Ascending aorta (tissue), 2 donors: ENCODE results near the gene FOXF1. TPM values are rescaled to one million over a fixed set of nuclear protein-coding genes. Genes with fewer than 3 reads are reported as not detected.

ENCODE experiments used
- DNase-seq, 2 donors: peaks; one replicate each; pipeline ENCODE4 v3.0.0-alpha.2; 2019; ENCODE audit warnings: low spot score in 2 of 2
- H3K27ac ChIP-seq, 2 donors: fragments of 200-600 bp; sonication (generic); one replicate each; pipeline ENCODE4 v1.5.1; 2016 to 2017; ENCODE audit warnings: mild to moderate bottlenecking in 1 of 2
- H3K27me3 ChIP-seq: fragments of 200-600 bp; sonication (generic); one replicate; pipeline ENCODE4 v1.5.1; 2017
- H3K36me3 ChIP-seq, 2 donors: fragments of 200-600 bp; sonication (generic); one replicate each; pipeline ENCODE4 v1.5.1; 2016
- H3K4me1 ChIP-seq, 2 donors: fragments of 200-600 bp; sonication (generic); one replicate each; pipeline ENCODE4 v1.5.1; 2016 to 2017; ENCODE audit warnings: mild to moderate bottlenecking in 1 of 2
- H3K4me3 ChIP-seq, 2 donors: fragments of 200-600 bp; sonication (generic); one replicate each; pipeline ENCODE4 v1.5.1; 2016 to 2017; ENCODE audit warnings: mild to moderate bottlenecking in 1 of 2
- H3K9me3 ChIP-seq, 2 donors: fragments of 200-600 bp; sonication (generic); one replicate each; pipeline ENCODE4 v1.5.1; 2016
- CTCF ChIP-seq, 3 experiments: fragments of 200-600 bp in 2 of 3; fragments of 450-650 bp in 1 of 3; sonication (generic) in 2 of 3; IDR thresholded peaks; one replicate each; pipeline ENCODE4 v1.5.1; 2016 to 2019; ENCODE audit warnings: antibody characterized with exemption in 3 of 3, mild to moderate bottlenecking in 1 of 3, moderate library complexity in 1 of 3
- intact Hi-C: fragments of 100-400 bp; cut with DNase I; formaldehyde crosslinking; loops from one replicate; pipeline ENCODE4 v1.15.1; 2023
- total RNA-seq: library from RNA; depleted of rRNA; stranded (reverse); fragments of >200 nt; gene quantifications from one replicate; pipeline ENCODE4 v1.1.0, GENCODE V29; 2016

The FOXF1 gene
- total RNA-seq, 1 donor from 2014 or later = 3.2 TPM

DNA sequence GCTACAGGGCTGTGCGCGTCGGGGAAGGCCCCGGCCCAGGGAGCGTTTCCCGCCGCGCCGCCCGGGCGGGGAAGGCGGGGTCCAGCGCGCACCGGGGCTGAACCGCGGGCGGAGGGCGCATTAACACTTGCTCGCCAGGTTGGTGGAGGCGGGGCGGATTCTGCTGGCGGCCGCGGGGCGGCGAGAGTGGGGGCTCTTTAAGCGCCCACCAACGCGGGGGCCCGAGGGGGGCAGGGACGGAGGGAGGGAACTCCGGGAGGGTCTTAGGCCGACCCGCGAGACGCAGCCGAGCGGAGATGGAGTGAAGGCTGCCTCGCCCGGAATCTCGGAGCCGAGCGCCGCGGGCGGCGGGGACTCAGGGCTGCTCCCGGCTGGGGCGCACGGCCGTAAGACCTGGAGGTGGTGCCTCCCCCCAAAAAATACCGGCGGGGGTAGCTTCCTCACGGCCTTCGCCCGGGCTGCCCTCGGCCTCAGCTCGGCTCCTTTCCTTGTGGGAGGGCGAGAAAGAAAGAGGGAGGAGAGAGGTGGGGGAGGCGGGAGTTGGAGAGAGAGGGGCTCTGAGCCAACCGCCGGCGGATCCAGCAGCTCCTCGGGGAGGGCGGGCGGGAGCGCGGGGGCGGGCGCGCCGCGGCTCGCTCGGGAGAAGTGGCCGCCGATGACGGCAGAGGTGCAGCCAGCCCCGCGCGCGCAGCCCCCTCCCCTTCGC is 415 bp upstream of the FOXF1 start:
- no peaks in the 10 kb centered on the region for H3K9me3 ChIP-seq
- peaks cover 5 to 38% of the 10 kb centered on the region in 2 donors for H3K4me1 ChIP-seq
- intact Hi-C loops = loop anchor here (2.0 kb wide), 1 partner anchor 167 kb away; no protein-coding TSS in a partner anchor
- DNase-seq = no peak
- H3K27ac ChIP-seq = peak overlapping the region; percentile 48 to 50
- no peaks in the 10 kb centered on the region for H3K36me3 ChIP-seq
- H3K27me3 ChIP-seq = peaks cover 45% of the 10 kb centered on the region
- no peak for TF ChIP-seq CTCF (IDR thresholded peaks at IDR 0.05)
- H3K4me3 ChIP-seq = peak overlapping the region; percentile 51 to 78

GRCh38 chr16:86511317-86512161 is 1.2 kb downstream of the FOXF1 start:
- intact Hi-C loops = loop anchor here (2.0 kb wide), 1 partner anchor 169 kb away; no protein-coding TSS in a partner anchor

GRCh38 chr16:86512301-86512859 is 2.1 kb downstream of the FOXF1 start:
- DNase-seq = no peak
- H3K9me3 ChIP-seq = no peaks in the 10 kb centered on the region
- H3K4me3 ChIP-seq = no peak overlapping the region
- H3K27ac ChIP-seq = no peak overlapping the region
- H3K36me3 ChIP-seq = no peaks in the 10 kb centered on the region
- H3K4me1 ChIP-seq = peaks cover 5 to 34% of the 10 kb centered on the region in 2 donors
- no peak for TF ChIP-seq CTCF (IDR thresholded peaks at IDR 0.05)
- peaks cover 36% of the 10 kb centered on the region for H3K27me3 ChIP-seq
- intact Hi-C loops = no loop called here

More at GRCh38 chr16:86511317-86512161, 1.2 kb downstream of the FOXF1 start:
- peak overlapping the region; percentile 51 to 78 for H3K4me3 ChIP-seq
- no peaks in the 10 kb centered on the region for H3K36me3 ChIP-seq
- peaks cover 5 to 34% of the 10 kb centered on the region in 2 donors for H3K4me1 ChIP-seq
- no peak overlapping the region for H3K27ac ChIP-seq
- peaks cover 44% of the 10 kb centered on the region for H3K27me3 ChIP-seq
- TF ChIP-seq CTCF (IDR thresholded peaks at IDR 0.05) = no peak
- H3K9me3 ChIP-seq = no peaks in the 10 kb centered on the region
- DNase-seq = no peak

GRCh38 chr16:86512860-86513470 is 2.6 kb downstream of the FOXF1 start:
- Histone ChIP-seq H3K36me3 (no peaks in the 10 kb centered on the region), H3K9me3 (no peaks in the 10 kb centered on the region), H3K4me1 (peaks cover 5 to 28% of the 10 kb centered on the region in 2 donors), H3K27ac (no peak overlapping the region), H3K4me3 (no peak overlapping the region), H3K27me3 (peaks cover 30% of the 10 kb centered on the region)
- DNase-seq = no peak
- no peak for TF ChIP-seq CTCF (IDR thresholded peaks at IDR 0.05)
- intact Hi-C loops = no loop called here

DNA sequence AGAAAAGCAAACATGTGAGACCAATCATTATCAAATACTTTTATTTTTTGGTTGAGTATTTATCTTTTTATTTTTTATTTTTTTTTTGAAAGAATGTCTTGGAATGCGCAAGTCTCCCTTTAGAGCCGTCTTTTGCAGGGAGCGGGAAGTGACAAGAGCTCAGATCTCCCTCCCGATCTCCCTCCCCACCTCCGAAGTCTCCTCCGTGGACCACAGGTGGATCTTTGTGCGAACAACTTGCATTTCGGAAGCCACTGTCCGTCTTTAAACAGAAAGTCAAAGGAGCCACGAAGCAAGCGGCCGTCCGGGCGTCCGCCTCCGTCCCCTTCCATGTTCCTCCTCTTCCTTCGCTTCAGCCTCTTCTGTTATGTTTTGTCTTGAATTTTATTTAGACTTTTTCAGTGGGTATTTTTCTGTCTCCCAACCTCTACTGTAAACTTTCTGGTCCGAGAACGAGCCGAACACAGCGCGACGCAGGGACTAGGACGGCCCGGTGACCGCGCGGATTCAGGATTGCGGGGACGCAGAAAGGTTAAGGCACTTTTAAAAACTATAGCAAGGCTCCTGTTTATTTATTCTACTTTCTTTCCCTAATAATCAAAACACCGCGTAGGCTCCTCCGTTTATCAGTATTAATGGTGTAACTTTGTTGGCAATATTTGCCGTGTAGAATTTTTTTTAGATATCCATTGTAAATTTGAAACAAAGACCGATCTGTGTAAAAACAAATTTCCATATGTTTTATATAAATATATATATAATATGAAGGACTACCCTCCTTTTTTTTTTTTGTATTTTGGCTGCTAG is 3.3 kb downstream of the FOXF1 start:
- intact Hi-C loops = no loop called here
- Histone ChIP-seq H3K27ac (no peak overlapping the region), H3K4me3 (no peak overlapping the region), H3K36me3 (no peaks in the 10 kb centered on the region), H3K9me3 (no peaks in the 10 kb centered on the region), H3K4me1 (peaks cover 2 to 21% of the 10 kb centered on the region in 2 donors), H3K27me3 (peaks cover 23% of the 10 kb centered on the region)
- no peak for DNase-seq
- no peak for TF ChIP-seq CTCF (IDR thresholded peaks at IDR 0.05)
